SU-DHL-6 (cell line): ENCODE data around the gene CACNG6.

Experiments used
- H2AFZ ChIP-seq: fragments of 200-600 bp; sonication (generic); 2 replicates; pipeline ENCODE4 v1.6.1; 2014; ENCODE audit warnings: low read depth, mild to moderate bottlenecking, moderate library complexity, mixed read lengths, antibody characterized with exemption, low read length; ENCODE audit not compliant: severe bottlenecking
- H3F3A ChIP-seq: fragments of 200-600 bp; shearing (Covaris generic); 2 replicates; pipeline ENCODE4 v1.6.0; 2016; ENCODE audit warnings: antibody characterized with exemption, mild to moderate bottlenecking; ENCODE audit not compliant: insufficient read depth
- H3K27ac ChIP-seq: fragments of 200-600 bp; sonication (generic); 2 replicates; pipeline ENCODE4 v1.5.1; 2016; ENCODE audit warnings: low read depth, mild to moderate bottlenecking, low read length, moderate library complexity, mixed read lengths
- H3K27me3 ChIP-seq: fragments of 200-600 bp; sonication (generic), shearing (Covaris generic); 2 replicates; pipeline ENCODE4 v1.6.0; 2014; ENCODE audit warnings: mild to moderate bottlenecking, low read length
- H3K36me3 ChIP-seq: fragments of 200-600 bp; sonication (generic); 2 replicates; pipeline ENCODE4 v1.6.1; 2014; ENCODE audit warnings: mild to moderate bottlenecking, low read length, mixed read lengths
- H3K4me2 ChIP-seq: fragments of 300-600, 200-600 bp; shearing (Covaris generic), sonication (generic); 2 replicates; pipeline ENCODE4 v1.6.0; 2014; ENCODE audit warnings: low read length, low read depth, mild to moderate bottlenecking; ENCODE audit not compliant: poor library complexity, severe bottlenecking
- H3K4me3 ChIP-seq: fragments of 200-600 bp; sonication (generic); 2 replicates; pipeline ENCODE4 v1.5.1; 2014; ENCODE audit warnings: antibody characterized with exemption, low read length, mild to moderate bottlenecking, mixed read lengths; ENCODE audit not compliant: insufficient read depth, poor library complexity, severe bottlenecking
- H3K79me2 ChIP-seq: fragments of 200-600 bp; sonication (generic); 2 replicates; pipeline ENCODE4 v1.6.1; 2014; ENCODE audit warnings: mild to moderate bottlenecking, low read length, moderate library complexity; ENCODE audit not compliant: insufficient read depth
- H3K9ac ChIP-seq: fragments of 200-600 bp; sonication (generic); 2 replicates; pipeline ENCODE4 v1.7.0; 2014; ENCODE audit warnings: mild to moderate bottlenecking, low read length
- H3K9me2 ChIP-seq: fragments of 200-600 bp; sonication (generic); replicated peaks from 2 replicates; pipeline ENCODE4 v1.6.1; 2014; ENCODE audit warnings: low read length; ENCODE audit not compliant: insufficient read depth
- H3K9me3 ChIP-seq: fragments of 200-600 bp; sonication (generic); 2 replicates; pipeline ENCODE4 v1.6.1; 2014; ENCODE audit warnings: low read length, mixed read lengths; ENCODE audit not compliant: insufficient read depth
- H4K20me1 ChIP-seq: fragments of 200-600 bp; sonication (generic); 2 replicates; pipeline ENCODE4 v1.6.1; 2014; ENCODE audit warnings: low read depth, mild to moderate bottlenecking, antibody characterized with exemption, low read length, moderate library complexity, mixed read lengths
- EZH2phosphoT487 ChIP-seq: fragments of 200-600 bp; sonication (generic), shearing (Covaris generic); conservative IDR thresholded peaks from 2 replicates; pipeline ENCODE4 v1.6.1; 2018; ENCODE audit warnings: mild to moderate bottlenecking, antibody characterized with exemption, low read length, moderate library complexity, mixed read lengths
- TF ChIP-seq, protein P1 (sequence below): fragments of 200-600 bp; sonication (generic); IDR thresholded peaks from one replicate; pipeline ENCODE4 v1.5.1; 2017; ENCODE audit warnings: antibody characterized with exemption, mild to moderate bottlenecking, low read length, moderate library complexity; ENCODE audit not compliant: insufficient read depth, poor library complexity, severe bottlenecking

Gene CACNG6

GRCh38 chr19:54041969-54042606 lies 50.7 kb downstream of the CACNG6 start:
- no peaks in the 10 kb centered on the region for H3K27me3 ChIP-seq
- H3F3A ChIP-seq, result no peaks in the 10 kb centered on the region
- H3K79me2 ChIP-seq, result no peaks in the 10 kb centered on the region
- no peak overlapping the region for H3K4me2 ChIP-seq
- H4K20me1 ChIP-seq, result no peaks in the 10 kb centered on the region
- H3K4me3 ChIP-seq, result no peak overlapping the region
- no peaks in the 10 kb centered on the region for H3K9me2 ChIP-seq
- H3K27ac ChIP-seq, result no peak overlapping the region
- H3K9ac ChIP-seq, result no peak overlapping the region
- TF ChIP-seq, protein P1, sequence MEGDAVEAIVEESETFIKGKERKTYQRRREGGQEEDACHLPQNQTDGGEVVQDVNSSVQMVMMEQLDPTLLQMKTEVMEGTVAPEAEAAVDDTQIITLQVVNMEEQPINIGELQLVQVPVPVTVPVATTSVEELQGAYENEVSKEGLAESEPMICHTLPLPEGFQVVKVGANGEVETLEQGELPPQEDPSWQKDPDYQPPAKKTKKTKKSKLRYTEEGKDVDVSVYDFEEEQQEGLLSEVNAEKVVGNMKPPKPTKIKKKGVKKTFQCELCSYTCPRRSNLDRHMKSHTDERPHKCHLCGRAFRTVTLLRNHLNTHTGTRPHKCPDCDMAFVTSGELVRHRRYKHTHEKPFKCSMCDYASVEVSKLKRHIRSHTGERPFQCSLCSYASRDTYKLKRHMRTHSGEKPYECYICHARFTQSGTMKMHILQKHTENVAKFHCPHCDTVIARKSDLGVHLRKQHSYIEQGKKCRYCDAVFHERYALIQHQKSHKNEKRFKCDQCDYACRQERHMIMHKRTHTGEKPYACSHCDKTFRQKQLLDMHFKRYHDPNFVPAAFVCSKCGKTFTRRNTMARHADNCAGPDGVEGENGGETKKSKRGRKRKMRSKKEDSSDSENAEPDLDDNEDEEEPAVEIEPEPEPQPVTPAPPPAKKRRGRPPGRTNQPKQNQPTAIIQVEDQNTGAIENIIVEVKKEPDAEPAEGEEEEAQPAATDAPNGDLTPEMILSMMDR, result no peak
- no peak for TF ChIP-seq EZH2phosphoT487
- no peaks in the 10 kb centered on the region for H3K9me3 ChIP-seq
- no peaks in the 10 kb centered on the region for H3K36me3 ChIP-seq
- no peak overlapping the region for H2AFZ ChIP-seq

GRCh38 chr19:54042989-54043388 lies 51.6 kb downstream of the CACNG6 start:
- no peaks in the 10 kb centered on the region for H3K36me3 ChIP-seq
- no peaks in the 10 kb centered on the region for H3F3A ChIP-seq
- no peaks in the 10 kb centered on the region for H4K20me1 ChIP-seq
- no peaks in the 10 kb centered on the region for H3K9me2 ChIP-seq
- H3K27ac ChIP-seq, result no peak overlapping the region
- H2AFZ ChIP-seq, result no peak overlapping the region
- H3K9ac ChIP-seq, result no peak overlapping the region
- no peaks in the 10 kb centered on the region for H3K79me2 ChIP-seq
- TF ChIP-seq, protein P1, result no peak
- no peak for TF ChIP-seq EZH2phosphoT487
- H3K4me2 ChIP-seq, result no peak overlapping the region
- H3K4me3 ChIP-seq, result no peak overlapping the region
- H3K27me3 ChIP-seq, result no peaks in the 10 kb centered on the region
- H3K9me3 ChIP-seq, result no peaks in the 10 kb centered on the region

- H3K27me3 ChIP-seq, result no peaks in the 10 kb centered on the region
- no peak for TF ChIP-seq EZH2phosphoT487
- TF ChIP-seq, protein P1, result no peak
These were observed 54.3 kb downstream of the CACNG6 start for GRCh38 chr19:54045771-54046170.

DNA sequence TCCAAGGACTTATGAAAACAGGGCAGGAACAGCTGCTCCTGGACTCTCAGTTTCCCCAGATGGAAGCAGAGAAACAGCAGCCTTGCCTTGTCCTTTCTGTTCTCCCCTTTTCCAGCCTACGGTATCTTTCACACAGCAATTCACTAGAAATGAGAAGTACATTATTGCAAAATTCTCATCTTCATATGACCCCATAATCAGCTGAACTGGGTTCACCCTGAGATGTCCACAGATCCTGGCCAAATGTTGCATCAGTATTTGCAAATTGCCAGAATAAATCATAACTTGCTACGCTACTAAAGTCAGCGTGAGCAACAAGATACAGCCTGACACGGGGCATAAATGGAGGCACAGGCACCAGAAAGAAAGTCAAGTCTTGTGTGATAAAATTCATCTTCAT lies 56.2 kb downstream of the CACNG6 start:
- Histone ChIP-seq H3K4me3 (no peak overlapping the region), H3K9ac (no peak overlapping the region), H3K9me3 (no peaks in the 10 kb centered on the region), H3K27me3 (no peaks in the 10 kb centered on the region), H4K20me1 (no peaks in the 10 kb centered on the region), H3F3A (no peaks in the 10 kb centered on the region), H3K27ac (no peak overlapping the region), H2AFZ (no peak overlapping the region), H3K4me2 (no peak overlapping the region), H3K36me3 (no peaks in the 10 kb centered on the region), H3K9me2 (no peaks in the 10 kb centered on the region), H3K79me2 (no peaks in the 10 kb centered on the region)
- TF ChIP-seq, protein P1, result no peak
- no peak for TF ChIP-seq EZH2phosphoT487

More at GRCh38 chr19:54045771-54046170, 54.3 kb downstream of the CACNG6 start:
- Histone ChIP-seq H3K4me3 (no peak overlapping the region), H3K27ac (no peak overlapping the region), H4K20me1 (no peaks in the 10 kb centered on the region), H3F3A (no peaks in the 10 kb centered on the region), H3K36me3 (no peaks in the 10 kb centered on the region), H3K9me3 (no peaks in the 10 kb centered on the region), H3K9me2 (no peaks in the 10 kb centered on the region), H3K4me2 (no peak overlapping the region), H2AFZ (no peak overlapping the region), H3K79me2 (no peaks in the 10 kb centered on the region), H3K9ac (no peak overlapping the region)
